H9 (cell line): Measurements from ENCODE around the gene USP36. TPM values are rescaled to one million over a fixed set of nuclear protein-coding genes. Genes with fewer than 3 reads are reported as not detected.
A peak's percentile ranks its signal among the peaks of the same experiment; 100 is the strongest.

Source experiments
- DNase-seq: peaks from one replicate; pipeline ENCODE4 v3.0.0-alpha.2; 2017
- H2AFZ ChIP-seq: one replicate; pipeline ENCODE4 v1.6.1; 2013; ENCODE audit warnings: mild to moderate bottlenecking, low read length, control low read depth, moderate library complexity
- H2AK5ac ChIP-seq: 2 replicates; pipeline ENCODE4 v1.6.1; 2013; ENCODE audit warnings: low read length, control low read depth, mixed read lengths; ENCODE audit not compliant: insufficient read length
- H2BK120ac ChIP-seq: one replicate; pipeline ENCODE4 v1.6.1; 2013; ENCODE audit warnings: low read depth, mild to moderate bottlenecking, low read length, control low read depth, inconsistent platforms; ENCODE audit not compliant: poor library complexity, severe bottlenecking
- H2BK12ac ChIP-seq: 2 replicates; pipeline ENCODE4 v1.6.1; 2013; ENCODE audit warnings: low read length, control low read depth, mixed read lengths, low read depth; ENCODE audit not compliant: insufficient read length
- H2BK15ac ChIP-seq: 2 replicates; pipeline ENCODE4 v1.6.1; 2013; ENCODE audit warnings: low read depth, low read length, control low read depth
- H2BK20ac ChIP-seq: one replicate; pipeline ENCODE4 v1.6.1; 2013; ENCODE audit warnings: low read depth, mild to moderate bottlenecking, low read length, control low read depth, inconsistent platforms; ENCODE audit not compliant: poor library complexity, severe bottlenecking
- H2BK5ac ChIP-seq: 2 replicates; pipeline ENCODE4 v1.6.1; 2013; ENCODE audit warnings: low read length, control low read depth, mixed read lengths; ENCODE audit not compliant: insufficient read length
- H3K14ac ChIP-seq: 2 replicates; pipeline ENCODE4 v1.6.1; 2013; ENCODE audit warnings: low read length, control low read depth; ENCODE audit not compliant: insufficient read depth
- H3K18ac ChIP-seq: 2 replicates; pipeline ENCODE4 v1.6.1; 2013; ENCODE audit warnings: low read depth, mild to moderate bottlenecking, mixed read lengths, low read length, control low read depth; ENCODE audit not compliant: insufficient read length
- H3K23ac ChIP-seq: 2 replicates; pipeline ENCODE4 v1.6.1; 2013; ENCODE audit warnings: low read length, control low read depth, mixed read lengths, low read depth; ENCODE audit not compliant: insufficient read length
- H3K23me2 ChIP-seq: 2 replicates; pipeline ENCODE4 v1.6.1; 2013; ENCODE audit warnings: low read depth, mild to moderate bottlenecking, mixed read lengths, low read length, control low read depth; ENCODE audit not compliant: insufficient read length, poor library complexity, severe bottlenecking
- H3K27ac ChIP-seq: 2 replicates; pipeline ENCODE4 v1.5.1; 2013; ENCODE audit warnings: low read length, control low read depth, mixed read lengths, low read depth; ENCODE audit not compliant: insufficient read length
- H3K27me3 ChIP-seq: 2 replicates; pipeline ENCODE4 v1.6.1; 2013; ENCODE audit warnings: low read length, control low read depth, inconsistent platforms; ENCODE audit not compliant: insufficient read depth
- H3K4ac ChIP-seq: 2 replicates; pipeline ENCODE4 v1.6.1; 2013; ENCODE audit warnings: low read depth, mild to moderate bottlenecking, control low read depth, inconsistent platforms, low read length, moderate library complexity
- H3K4me1 ChIP-seq: 2 replicates; pipeline ENCODE4 v1.6.1; 2013; ENCODE audit warnings: low read length, control low read depth, inconsistent platforms; ENCODE audit not compliant: insufficient read depth
- H3K4me2 ChIP-seq: 2 replicates; pipeline ENCODE4 v1.6.1; 2013; ENCODE audit warnings: low read length, control low read depth, mixed read lengths; ENCODE audit not compliant: insufficient read length, insufficient read depth
- H3K56ac ChIP-seq: 2 replicates; pipeline ENCODE4 v1.6.1; 2013; ENCODE audit warnings: low read depth, mild to moderate bottlenecking, mixed read lengths, low read length, control low read depth; ENCODE audit not compliant: insufficient read length
- H3K79me1 ChIP-seq: 2 replicates; pipeline ENCODE4 v1.6.1; 2013; ENCODE audit warnings: low read depth, mild to moderate bottlenecking, moderate library complexity, low read length, control low read depth, inconsistent platforms; ENCODE audit not compliant: insufficient read depth, poor library complexity, severe bottlenecking
- H3K79me2 ChIP-seq: 2 replicates; pipeline ENCODE4 v1.6.1; 2013; ENCODE audit warnings: low read length, control low read depth, inconsistent platforms; ENCODE audit not compliant: insufficient read depth
- H3K9ac ChIP-seq: 2 replicates; pipeline ENCODE4 v1.6.1; 2013; ENCODE audit warnings: low read length, control low read depth, mixed read lengths; ENCODE audit not compliant: insufficient read length; ENCODE audit errors: extremely low read depth
- H3K9me3 ChIP-seq: one replicate; pipeline ENCODE4 v1.6.1; 2013; ENCODE audit warnings: low read depth, low read length, inconsistent platforms; ENCODE audit not compliant: control insufficient read depth
- H3T11ph ChIP-seq: one replicate; pipeline ENCODE4 v1.6.1; 2013; ENCODE audit warnings: mild to moderate bottlenecking, low read length, control low read depth, inconsistent platforms
- H4K20me1 ChIP-seq: one replicate; pipeline ENCODE4 v1.6.1; 2013; ENCODE audit not compliant: control insufficient read depth, insufficient read length, insufficient read depth
- H4K5ac ChIP-seq: 2 replicates; pipeline ENCODE4 v1.6.1; 2013; ENCODE audit warnings: low read depth, mild to moderate bottlenecking, mixed read lengths, low read length, control low read depth; ENCODE audit not compliant: insufficient read length
- H4K8ac ChIP-seq: replicated peaks from 2 replicates; pipeline ENCODE4 v1.6.1; 2013; ENCODE audit warnings: low read length, control low read depth, mixed read lengths, low read depth; ENCODE audit not compliant: insufficient read length
- H4K91ac ChIP-seq: 2 replicates; pipeline ENCODE4 v1.6.1; 2013; ENCODE audit warnings: low read depth, mild to moderate bottlenecking, moderate library complexity, mixed read lengths, low read length, control low read depth; ENCODE audit not compliant: insufficient read length
- H3K27ac Mint-ChIP-seq, 3 experiments: 2 replicates in 2 of 3; 3 replicates in 1 of 3; pipeline ENCODE4 v1.8.0; 2020 to 2021; ENCODE audit warnings: mixed read lengths in 3 of 3, mild to moderate bottlenecking in 1 of 3, moderate library complexity in 1 of 3
- H3K27me3 Mint-ChIP-seq: 2 replicates; pipeline ENCODE4 v1.8.0; 2021; ENCODE audit warnings: low read depth, mild to moderate bottlenecking, moderate library complexity, mixed read lengths
- H3K36me3 Mint-ChIP-seq, 3 experiments: 2 replicates in 2 of 3; 3 replicates in 1 of 3; pipeline ENCODE4 v1.8.0; 2020 to 2021; ENCODE audit warnings: low read depth in 3 of 3, mixed read lengths in 3 of 3; ENCODE audit not compliant: insufficient read depth in 1 of 3
- H3K4me1 Mint-ChIP-seq, 2 experiments: 2 replicates each; pipeline ENCODE4 v1.8.0; 2020; ENCODE audit warnings: mixed read lengths in 2 of 2
- H3K4me3 Mint-ChIP-seq, 2 experiments: 2 replicates in 1 of 2; 3 replicates in 1 of 2; pipeline ENCODE4 v1.8.0; 2020 to 2021; ENCODE audit warnings: mild to moderate bottlenecking in 2 of 2, mixed read lengths in 2 of 2, moderate library complexity in 1 of 2
- H3K9me3 Mint-ChIP-seq, 2 experiments: 2 replicates in 1 of 2; 3 replicates in 1 of 2; pipeline ENCODE4 v1.8.0; 2020; ENCODE audit warnings: mild to moderate bottlenecking in 2 of 2, mixed read lengths in 2 of 2, moderate library complexity in 1 of 2
- CTCF ChIP-seq: fragments of 200-600 bp; sonication (generic); conservative IDR thresholded peaks from 3 replicates; pipeline ENCODE4 v1.8.0; 2021; ENCODE audit warnings: antibody characterized with exemption, mild to moderate bottlenecking
- WGBS: extraction: QIAGEN DNeasy Blood & Tissue Kit; methylation state at CpG from one replicate; pipeline ENCODE4 v1.1.7; 2013; ENCODE audit warnings: missing lambda C conversion rate, low lambda C conversion rate, mixed read lengths; ENCODE audit not compliant: insufficient read length; ENCODE audit errors: extremely low coverage; 5-methylcytosine and 5-hydroxymethylcytosine counted together
- total RNA-seq: library from RNA; stranded (reverse); gene quantifications from 2 replicates; pipeline ENCODE4 v1.2.1, GENCODE V29; 2021

Gene USP36
- total RNA-seq, 1 experiment from 2014 or later: 106 TPM

GRCh38 chr17:78855561-78856165, 15.0 kb upstream of the USP36 start:
- Histone ChIP-seq H4K91ac (no peak overlapping the region), H3K9ac (no peak overlapping the region), H3K14ac (no peak overlapping the region), H3K23me2 (no peaks in the 10 kb centered on the region), H2AK5ac (no peak overlapping the region), H2AFZ (no peak overlapping the region), H3K79me2 (no peaks in the 10 kb centered on the region), H3K4me2 (no peak overlapping the region), H3K56ac (no peak overlapping the region), H2BK5ac (no peak overlapping the region), H3K79me1 (no peaks in the 10 kb centered on the region), H3K9me3 (no peaks in the 10 kb centered on the region), H2BK12ac (no peak overlapping the region), H2BK15ac (no peak overlapping the region), H3K27ac (no peak overlapping the region), H4K5ac (no peak overlapping the region), H3K27me3 (no peaks in the 10 kb centered on the region), H4K20me1 (no peaks in the 10 kb centered on the region), H3K18ac (no peak overlapping the region), H3K4ac (no peak overlapping the region), H4K8ac (no peak overlapping the region), H2BK120ac (no peak overlapping the region), H3K4me1 (no peaks in the 10 kb centered on the region; the same call in 1 of the 2 replicates), H2BK20ac (no peak overlapping the region), H3K23ac (no peak overlapping the region), H3T11ph (no peak overlapping the region)
- WGBS: no CpG with 5 or more reads among the region's 25 CpGs
- Mint-ChIP-seq H3K4me3 (no peak overlapping the region), H3K36me3 (peaks cover 0 to 16% (median 0%) of the 10 kb centered on the region in 3 experiments; a peak in 3 of 7 replicates), H3K4me1 (no peaks in the 10 kb centered on the region), H3K27me3 (no peaks in the 10 kb centered on the region), H3K27ac (peak overlapping the region in 1 of 3 experiments; percentile 79; a peak in 1 of 7 replicates), H3K9me3 (no peaks in the 10 kb centered on the region)
- DNase-seq: no peak
- TF ChIP-seq CTCF: no peak
